Ovary (tissue), 9 donors: ENCODE data around the gene KIF1A. TPM values are rescaled to one million over a fixed set of nuclear protein-coding genes. Genes with fewer than 3 reads are reported as not detected.
"Not testable (repeated sequence)": the region's sequence is repeated elsewhere in the genome, so short reads cannot be mapped to it uniquely, and the experiment has no call there.

ENCODE experiments used
- DNase-seq, 5 donors: peaks; one replicate each; pipeline ENCODE4 v3.0.0-alpha.2; 2019 to 2020
- H3K27ac ChIP-seq, 2 donors: fragments of 200-600 bp; one replicate each; pipeline versions ENCODE4 v1.5.1 to v1.8.0; 2019 to 2022
- H3K27me3 ChIP-seq: fragments of 200-600 bp; one replicate; pipeline ENCODE4 v1.8.0; 2022
- H3K36me3 ChIP-seq: fragments of 200-600 bp; sonication (generic); one replicate; pipeline ENCODE4 v1.5.1; 2019
- H3K4me1 ChIP-seq: one replicate; pipeline ENCODE4 v1.8.1; 2013; ENCODE audit warnings: mild to moderate bottlenecking, moderate library complexity; ENCODE audit not compliant: insufficient read depth
- H3K4me3 ChIP-seq: fragments of 200-600 bp; sonication (generic); one replicate; pipeline ENCODE4 v1.5.1; 2017
- H3K9me3 ChIP-seq, 2 donors: fragments of 200-600 bp in 1 of 2; sonication (generic) in 1 of 2; one replicate each; pipeline versions ENCODE4 v1.5.1 to v1.8.1; 2013 to 2019; ENCODE audit warnings: mild to moderate bottlenecking in 1 of 2, moderate library complexity in 1 of 2
- EP300 ChIP-seq: sonication (generic); formaldehyde crosslinking; IDR thresholded peaks from one replicate; pipeline ENCODE4 v1.6.1; 2017; ENCODE audit warnings: antibody characterized with exemption
- POLR2A ChIP-seq: fragments of 450-650 bp; IDR thresholded peaks from one replicate; pipeline ENCODE4 v1.6.1; 2017; ENCODE audit warnings: antibody characterized with exemption, mild to moderate bottlenecking, moderate library complexity
- WGBS, 3 donors: extraction: QIAGEN DNeasy Blood & Tissue Kit in 1 of 3; methylation state at CpG; one replicate each; pipeline versions ENCODE4 v1.1.5 to v1.1.7; 2013 to 2017; 5-methylcytosine and 5-hydroxymethylcytosine counted together
- intact Hi-C, 4 donors: fragments of 100-400 bp; cut with DNase I; formaldehyde crosslinking; loops; one replicate each; pipeline versions ENCODE4 v1.11.0 to v1.15.1; 2022 to 2023
- polyA plus RNA-seq, 2 donors: library from polyadenylated mRNA; stranded (reverse); fragments of 200-250 nt in 1 of 2; fragments of 350-450 nt in 1 of 2; fragmentation: Illumina TruSeq in 1 of 2; extraction: RNeasy Lipid Tissue Mini Kit (QIAGEN cat#74804) in 1 of 2; gene quantifications; one replicate each; pipeline ENCODE4 v1.2.3, GENCODE V29; 2013 to 2014
- total RNA-seq, 7 donors: library from RNA; depleted of rRNA in 2 of 7; stranded (reverse); fragments of >200 nt in 2 of 7; fragmentation: NEBNext Ultra II Directional in 3 of 7; extraction: Animal tissue kit (Norgen Biotek cat#: 25700) in 3 of 7; gene quantifications; one replicate each; pipeline versions ENCODE4 v1.1.0 to v1.2.4, GENCODE V29; 2016 to 2023
- TF ChIP-seq, protein P1 (sequence below), 3 donors: fragments of 450-650 bp in 2 of 3; fragments of 200-600 bp in 1 of 3; IDR thresholded peaks; one replicate each; pipeline versions ENCODE4 v1.5.1 to v1.8.0; 2016 to 2022; ENCODE audit warnings: antibody characterized with exemption in 3 of 3, mild to moderate bottlenecking in 1 of 3
- donor health status: DM: no; HTN: no; CAD: no; lungs with moderate emphysema.
- donor health status: DM: no; HTN: no; CAD: no.
- donor health status: Bipolar disorder and iron deficiency.
- donor health status: DM: yes; HTN: yes; CAD: no.
- donor health status: DM: no; HTN: no; CAD: no.
- donor health status: DM: yes; HTN: yes; CAD: no.

The KIF1A gene
- total and polyA plus RNA-seq, 9 donors: 0.48 to 4.4 (median 1.2) TPM

DNA sequence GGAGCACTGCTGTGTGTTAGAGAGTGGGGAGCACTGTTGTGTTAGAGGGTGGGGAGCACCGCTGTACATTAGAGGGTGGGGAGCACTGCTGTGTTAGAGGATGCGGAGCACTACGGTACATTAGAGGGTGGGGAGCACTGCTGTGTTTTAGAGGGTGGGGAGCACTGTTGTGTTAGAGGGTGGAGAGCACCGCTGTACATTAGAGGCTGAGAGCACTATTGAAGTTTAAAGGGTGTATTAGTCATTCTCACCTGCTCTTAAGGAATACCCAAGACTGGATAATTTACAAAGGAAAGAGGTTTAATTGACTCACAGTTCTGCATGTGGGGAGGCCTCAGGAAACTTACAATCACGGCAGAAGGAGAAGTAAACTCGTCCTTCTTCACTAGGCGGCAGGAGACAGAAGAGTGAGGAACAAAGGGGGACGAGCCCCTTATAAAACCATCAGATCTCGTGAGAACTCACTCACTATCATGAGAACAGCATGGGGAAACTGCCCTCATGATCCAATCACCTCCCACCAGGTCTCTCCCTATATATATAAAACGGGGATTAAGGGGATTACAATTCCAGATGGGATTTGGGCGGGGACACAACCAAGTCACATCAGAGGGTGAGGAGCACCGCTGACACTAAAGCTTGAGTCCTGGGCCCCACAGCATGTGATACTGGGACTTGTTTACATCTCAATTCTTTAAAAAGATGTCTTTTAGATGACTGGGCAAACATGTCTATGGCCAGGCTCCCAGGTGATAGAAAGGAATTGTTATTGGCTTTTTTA lies 29.1 kb upstream of the KIF1A start:
- H3K4me1 ChIP-seq: no peaks in the 10 kb centered on the region

DNA sequence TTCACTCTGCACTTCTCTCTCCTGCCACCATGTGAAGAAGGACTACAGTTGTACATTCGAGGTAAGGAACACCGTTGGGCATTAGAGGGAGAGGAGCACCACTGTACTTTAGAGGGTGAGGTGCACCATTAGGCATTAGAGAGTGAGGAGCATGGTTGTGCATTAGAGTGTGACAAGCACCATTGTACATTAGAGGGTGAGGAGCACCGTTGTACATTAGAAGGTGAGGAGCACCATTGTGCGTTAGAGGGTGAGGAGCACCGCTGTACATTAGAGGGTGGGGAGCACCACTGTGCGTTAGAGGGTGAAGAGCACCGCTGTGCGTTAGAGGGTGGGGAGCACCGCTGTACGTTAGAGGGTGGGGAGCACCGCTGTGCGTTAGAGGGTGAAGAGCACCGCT lies 27.8 kb upstream of the KIF1A start:
- 87 to 94% (median 90%) methylated on average over 13 of the region's 13 CpGs for WGBS, 3 donors
- H3K27me3 ChIP-seq: no peaks in the 10 kb centered on the region
- H3K9me3 ChIP-seq: no peaks in the 10 kb centered on the region
- H3K36me3 ChIP-seq: no peaks in the 10 kb centered on the region
- no peaks in the 10 kb centered on the region for H3K4me1 ChIP-seq
- no peak overlapping the region for H3K27ac ChIP-seq
- no peak overlapping the region for H3K4me3 ChIP-seq
- no peak for DNase-seq
- no peak for TF ChIP-seq POLR2A
- TF ChIP-seq, protein P1, sequence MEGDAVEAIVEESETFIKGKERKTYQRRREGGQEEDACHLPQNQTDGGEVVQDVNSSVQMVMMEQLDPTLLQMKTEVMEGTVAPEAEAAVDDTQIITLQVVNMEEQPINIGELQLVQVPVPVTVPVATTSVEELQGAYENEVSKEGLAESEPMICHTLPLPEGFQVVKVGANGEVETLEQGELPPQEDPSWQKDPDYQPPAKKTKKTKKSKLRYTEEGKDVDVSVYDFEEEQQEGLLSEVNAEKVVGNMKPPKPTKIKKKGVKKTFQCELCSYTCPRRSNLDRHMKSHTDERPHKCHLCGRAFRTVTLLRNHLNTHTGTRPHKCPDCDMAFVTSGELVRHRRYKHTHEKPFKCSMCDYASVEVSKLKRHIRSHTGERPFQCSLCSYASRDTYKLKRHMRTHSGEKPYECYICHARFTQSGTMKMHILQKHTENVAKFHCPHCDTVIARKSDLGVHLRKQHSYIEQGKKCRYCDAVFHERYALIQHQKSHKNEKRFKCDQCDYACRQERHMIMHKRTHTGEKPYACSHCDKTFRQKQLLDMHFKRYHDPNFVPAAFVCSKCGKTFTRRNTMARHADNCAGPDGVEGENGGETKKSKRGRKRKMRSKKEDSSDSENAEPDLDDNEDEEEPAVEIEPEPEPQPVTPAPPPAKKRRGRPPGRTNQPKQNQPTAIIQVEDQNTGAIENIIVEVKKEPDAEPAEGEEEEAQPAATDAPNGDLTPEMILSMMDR (IDR thresholded peaks at IDR 0.05): no peak
- TF ChIP-seq EP300: no peak
- intact Hi-C loops: no loop called here

More for the DNA sequence above, 29.1 kb upstream of the KIF1A start:
- no peak for DNase-seq
- Histone ChIP-seq H3K27me3 (no peaks in the 10 kb centered on the region), H3K27ac (no peak overlapping the region), H3K9me3 (no peaks in the 10 kb centered on the region), H3K36me3 (no peaks in the 10 kb centered on the region), H3K4me3 (no peak overlapping the region)
- intact Hi-C loops: no loop called here
- 69 to 73% (median 71%) methylated on average over 12 of the region's 12 CpGs for WGBS, 3 donors
- TF ChIP-seq, protein P1 (IDR thresholded peaks at IDR 0.05): no peak
- TF ChIP-seq POLR2A (no peak), EP300 (no peak)

DNA sequence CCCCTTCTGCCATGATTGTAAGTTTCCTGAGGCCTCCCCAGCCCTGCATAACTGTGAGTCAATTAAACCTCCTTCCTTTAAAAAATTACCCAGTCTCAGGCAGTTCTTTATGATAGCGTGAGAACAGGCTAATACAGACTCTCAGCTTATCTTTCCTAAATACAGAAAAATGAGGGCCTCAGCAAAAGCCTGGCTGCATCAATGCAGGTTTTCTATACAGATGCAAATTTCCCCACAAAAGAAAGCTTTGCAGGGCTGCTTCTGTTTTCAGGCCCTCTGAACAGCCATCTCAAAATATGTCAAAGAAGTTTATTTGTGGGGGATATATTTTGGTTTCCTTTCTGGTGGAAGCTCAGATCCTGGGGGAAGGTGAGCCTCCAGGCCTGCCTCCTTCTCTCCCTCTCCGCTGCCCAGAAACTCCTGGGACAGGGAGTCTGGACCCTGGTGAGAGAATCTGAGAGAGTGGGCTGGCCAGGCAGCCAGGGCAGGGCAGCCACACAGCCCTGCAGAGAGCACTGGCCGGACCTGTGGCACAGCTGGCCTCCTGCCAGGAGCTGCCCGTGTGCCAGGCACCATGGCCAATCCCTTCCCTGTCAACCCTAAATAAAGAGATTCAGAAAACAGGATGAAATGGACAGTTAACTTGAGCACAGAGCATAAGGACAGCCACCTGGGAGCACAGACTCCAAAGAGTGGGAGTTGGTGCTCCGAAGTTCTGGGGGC lies 27.0 kb upstream of the KIF1A start:
- DNase-seq: no peak
- Histone ChIP-seq H3K9me3 (no peaks in the 10 kb centered on the region), H3K4me1 (no peaks in the 10 kb centered on the region), H3K36me3 (no peaks in the 10 kb centered on the region), H3K27ac (no peak overlapping the region), H3K4me3 (no peak overlapping the region), H3K27me3 (no peaks in the 10 kb centered on the region)
- WGBS, 3 donors: 62 to 72% (median 68%) methylated on average over 5 of the region's 5 CpGs
- intact Hi-C loops: no loop called here
- TF ChIP-seq POLR2A (no peak), EP300 (no peak)
- TF ChIP-seq, protein P1 (IDR thresholded peaks at IDR 0.05): no peak

DNA sequence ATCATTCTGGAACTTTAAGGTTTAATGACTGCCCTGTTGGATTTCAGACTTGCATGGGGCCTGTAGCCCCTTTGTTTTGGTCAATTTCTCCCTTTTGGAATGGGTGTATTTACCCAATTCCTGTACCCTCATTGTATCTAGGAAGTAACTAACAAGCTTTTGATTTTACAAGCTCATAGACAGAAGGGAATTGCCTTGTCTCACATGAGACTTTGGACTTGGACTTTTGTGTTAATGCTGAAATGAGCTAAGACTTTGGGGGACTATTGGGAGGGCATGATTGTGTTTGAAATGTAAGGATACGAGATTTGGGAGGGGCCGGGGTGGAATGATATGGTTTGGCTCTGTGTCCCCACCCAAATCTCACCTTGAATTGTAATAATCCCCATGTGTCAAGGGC lies 26.3 kb upstream of the KIF1A start:
- WGBS, 3 donors: 71 to 89% (median 77%) methylated on average over 2 of the region's 2 CpGs
- H3K36me3 ChIP-seq, intact Hi-C loops: not testable (repeated sequence)

More for the DNA sequence above, 26.3 kb upstream of the KIF1A start:
- not testable (repeated sequence) for DNase-seq, H3K27me3 ChIP-seq, H3K9me3 ChIP-seq, H3K27ac ChIP-seq, H3K4me3 ChIP-seq, H3K4me1 ChIP-seq
